HepG2 (cell line): ENCODE results near the gene AP4M1. TPM values are rescaled to one million over a fixed set of nuclear protein-coding genes. Genes with fewer than 3 reads are reported as not detected.
A peak's percentile ranks its signal among the peaks of the same experiment; 100 is the strongest.

ENCODE experiments used
- ASH2L ChIP-seq: fragments of 300-600, 200-600 bp; sonication (generic); IDR thresholded peaks from 2 replicates; pipeline ENCODE4 v1.7.0; 2017; ENCODE audit warnings: low read depth, mild to moderate bottlenecking, moderate library complexity, mixed read lengths, low read length; ENCODE audit not compliant: insufficient read length
- ATF7-NPFF ChIP-seq: sonication (generic); formaldehyde crosslinking; IDR thresholded peaks from 2 replicates; pipeline ENCODE4 v1.8.1; 2023; ENCODE audit warnings: mild to moderate bottlenecking, low read depth, missing genetic modification reagents, moderate library complexity
- CCDC6 ChIP-seq: sonication (generic); formaldehyde crosslinking; IDR thresholded peaks from 2 replicates; pipeline ENCODE4 v1.8.1; 2022; ENCODE audit warnings: mild to moderate bottlenecking, missing genetic modification reagents, moderate library complexity
- DMTF1 ChIP-seq: sonication (generic); formaldehyde crosslinking; IDR thresholded peaks from 2 replicates; pipeline ENCODE4 v1.4.0; 2020; ENCODE audit warnings: mild to moderate bottlenecking, missing genetic modification reagents
- HIC2 ChIP-seq: sonication (generic); formaldehyde crosslinking; IDR thresholded peaks from 2 replicates; pipeline ENCODE4 v1.9.0; 2022; ENCODE audit warnings: low read depth, missing genetic modification reagents
- KDM5A ChIP-seq: fragments of 200-600 bp; sonication (generic); IDR thresholded peaks from 2 replicates; pipeline ENCODE4 v1.7.0; 2018; ENCODE audit warnings: antibody characterized with exemption, mild to moderate bottlenecking, low read length, borderline replicate concordance
- ONECUT2 ChIP-seq: sonication (generic); formaldehyde crosslinking; IDR thresholded peaks from 2 replicates; pipeline ENCODE4 v1.4.0; 2020; ENCODE audit warnings: missing genetic modification reagents
- TFE3 ChIP-seq: IDR thresholded peaks from 2 replicates; pipeline ENCODE4 v1.6.1; 2016
- ZBTB21 ChIP-seq: sonication (generic); formaldehyde crosslinking; IDR thresholded peaks from 2 replicates; pipeline ENCODE4 v1.4.0; 2020; ENCODE audit warnings: missing genetic modification reagents
- ZBTB42 ChIP-seq: sonication (generic); formaldehyde crosslinking; IDR thresholded peaks from 2 replicates; pipeline ENCODE4 v1.5.0; 2020; ENCODE audit warnings: mild to moderate bottlenecking, missing genetic modification reagents
- ZNF256 ChIP-seq: sonication (generic); formaldehyde crosslinking; conservative IDR thresholded peaks from 2 replicates; pipeline ENCODE4 v1.4.0; 2020; ENCODE audit warnings: missing genetic modification reagents
- ZNF34 ChIP-seq: sonication (generic); formaldehyde crosslinking; IDR thresholded peaks from 2 replicates; pipeline ENCODE4 v1.4.0; 2020; ENCODE audit warnings: mild to moderate bottlenecking, missing genetic modification reagents, borderline replicate concordance
- ZNF615 ChIP-seq: sonication (generic); formaldehyde crosslinking; IDR thresholded peaks from 2 replicates; pipeline ENCODE4 v1.5.0; 2020; ENCODE audit warnings: mild to moderate bottlenecking, missing genetic modification reagents, borderline replicate concordance
- ZNF784 ChIP-seq: sonication (generic); formaldehyde crosslinking; IDR thresholded peaks from 2 replicates; pipeline ENCODE4 v1.5.1; 2020; ENCODE audit warnings: missing genetic modification reagents, mild to moderate bottlenecking, borderline replicate concordance
- ZNF841 ChIP-seq: sonication (generic); formaldehyde crosslinking; IDR thresholded peaks from 2 replicates; pipeline ENCODE4 v1.8.1; 2023; ENCODE audit warnings: missing genetic modification reagents, borderline replicate concordance
- polyA plus RNA-seq, 8 experiments: library from polyadenylated mRNA; depleted of rRNA in 3 of 8; stranded (reverse) in 7 of 8; unstranded in 1 of 8; fragments of >200 nt; fragmentation: Illumina TruSeq in 4 of 8; extraction: Trizol in 4 of 8; gene quantifications; 2 replicates each; pipeline versions ENCODE4 v1.2.1 to v1.2.3, GENCODE V29; 2011 to 2016; ENCODE audit warnings: low read depth in 4 of 8, missing spikeins in 1 of 8, mixed read lengths in 1 of 8; ENCODE audit not compliant: insufficient read depth in 1 of 8
- total RNA-seq, 5 experiments: library from RNA; depleted of rRNA; stranded (reverse); fragments of >200 nt; fragmentation: Illumina TruSeq; extraction: Trizol; gene quantifications; 2 replicates each; pipeline ENCODE4 v1.2.3, GENCODE V29; 2016; ENCODE audit warnings: low read depth in 1 of 5
- TF ChIP-seq, protein P1 (sequence below): sonication (generic); formaldehyde crosslinking; IDR thresholded peaks from 2 replicates; pipeline ENCODE4 v1.5.0; 2020; ENCODE audit warnings: missing genetic modification reagents, mild to moderate bottlenecking, borderline replicate concordance
- TF ChIP-seq, protein P2 (sequence below): sonication (generic); formaldehyde crosslinking; conservative IDR thresholded peaks from 2 replicates; pipeline ENCODE4 v1.8.0; 2022; ENCODE audit warnings: low read depth, missing genetic modification reagents

AP4M1 gene
- total and polyA plus RNA-seq, 2 of the 13 experiments (the other 11 are each of a cell fraction or from before 2014, with no cell fraction given) = 6.3 to 9.7 TPM

DNA sequence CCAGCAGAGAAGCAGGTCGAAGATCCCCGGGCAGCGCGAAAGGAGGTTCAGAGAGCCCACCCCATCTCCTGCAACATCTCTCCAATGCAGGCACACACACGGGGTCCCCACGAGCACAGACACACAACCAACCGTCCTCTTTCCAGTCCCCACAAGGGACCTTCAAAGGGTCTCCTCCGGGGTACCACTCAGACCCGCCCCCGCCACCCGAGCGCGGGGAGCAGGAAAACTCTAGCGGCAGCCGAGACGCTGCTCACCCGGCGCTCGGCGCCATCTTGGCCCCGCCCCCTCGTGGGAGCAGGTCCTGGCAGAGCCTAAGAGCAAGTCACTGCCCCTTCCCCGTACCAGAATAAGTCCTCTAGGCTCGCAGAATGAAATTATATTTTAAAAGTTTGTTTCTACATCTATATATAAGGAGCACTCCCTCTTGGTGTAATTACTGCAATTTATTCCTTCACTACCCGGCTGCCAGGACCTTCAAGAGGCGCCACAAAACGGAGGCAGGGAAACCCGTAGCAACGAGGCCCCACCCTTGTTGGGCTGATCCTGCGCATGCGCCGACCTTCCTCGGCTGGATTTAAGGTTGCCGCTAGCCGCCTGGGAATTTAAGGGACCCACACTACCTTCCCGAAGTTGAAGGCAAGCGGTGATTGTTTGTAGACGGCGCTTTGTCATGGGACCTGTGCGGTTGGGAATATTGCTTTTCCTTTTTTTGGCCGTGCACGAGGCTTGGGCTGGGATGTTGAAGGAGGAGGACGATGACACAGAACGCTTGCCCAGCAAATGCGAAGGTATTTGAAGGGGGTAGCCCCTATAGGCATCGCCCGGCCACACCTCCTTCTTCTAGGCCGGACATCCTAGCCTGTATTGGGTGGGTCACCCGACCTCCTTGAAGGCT, 17.9 kb downstream of the AP4M1 start, which contains the start of the genes CNPY4 and TAF6 (continued):
- no peak for TF ChIP-seq ATF7-NPFF (CRISPR knock-in tag)
- no peak for TF ChIP-seq ZNF841 (CRISPR knock-in tag)
- TF ChIP-seq DMTF1 (CRISPR knock-in tag) = no peak
- TF ChIP-seq ZNF784 (CRISPR knock-in tag) = 0 out of 2 replicates have a peak, but pooled peaks have one; percentile 56
- peak; percentile 87 for TF ChIP-seq KDM5A
- peak; percentile 87 for TF ChIP-seq ZNF256 (CRISPR knock-in tag)
- TF ChIP-seq TFE3 (CRISPR knock-in tag) = peak; percentile 23; the same call in 1 of the 2 replicates
- TF ChIP-seq, protein P1, sequence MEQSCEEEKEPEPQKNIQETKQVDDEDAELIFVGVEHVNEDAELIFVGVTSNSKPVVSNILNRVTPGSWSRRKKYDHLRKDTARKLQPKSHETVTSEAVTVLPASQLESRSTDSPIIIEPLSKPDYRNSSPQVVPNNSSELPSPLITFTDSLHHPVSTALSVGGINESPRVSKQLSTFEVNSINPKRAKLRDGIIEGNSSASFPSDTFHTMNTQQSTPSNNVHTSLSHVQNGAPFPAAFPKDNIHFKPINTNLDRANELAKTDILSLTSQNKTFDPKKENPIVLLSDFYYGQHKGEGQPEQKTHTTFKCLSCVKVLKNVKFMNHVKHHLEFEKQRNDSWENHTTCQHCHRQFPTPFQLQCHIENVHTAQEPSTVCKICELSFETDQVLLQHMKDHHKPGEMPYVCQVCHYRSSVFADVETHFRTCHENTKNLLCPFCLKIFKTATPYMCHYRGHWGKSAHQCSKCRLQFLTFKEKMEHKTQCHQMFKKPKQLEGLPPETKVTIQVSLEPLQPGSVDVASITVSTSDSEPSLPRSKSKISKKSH (CRISPR knock-in tag) = no peak
- TF ChIP-seq ZNF615 (CRISPR knock-in tag) = no peak
- TF ChIP-seq, protein P2, sequence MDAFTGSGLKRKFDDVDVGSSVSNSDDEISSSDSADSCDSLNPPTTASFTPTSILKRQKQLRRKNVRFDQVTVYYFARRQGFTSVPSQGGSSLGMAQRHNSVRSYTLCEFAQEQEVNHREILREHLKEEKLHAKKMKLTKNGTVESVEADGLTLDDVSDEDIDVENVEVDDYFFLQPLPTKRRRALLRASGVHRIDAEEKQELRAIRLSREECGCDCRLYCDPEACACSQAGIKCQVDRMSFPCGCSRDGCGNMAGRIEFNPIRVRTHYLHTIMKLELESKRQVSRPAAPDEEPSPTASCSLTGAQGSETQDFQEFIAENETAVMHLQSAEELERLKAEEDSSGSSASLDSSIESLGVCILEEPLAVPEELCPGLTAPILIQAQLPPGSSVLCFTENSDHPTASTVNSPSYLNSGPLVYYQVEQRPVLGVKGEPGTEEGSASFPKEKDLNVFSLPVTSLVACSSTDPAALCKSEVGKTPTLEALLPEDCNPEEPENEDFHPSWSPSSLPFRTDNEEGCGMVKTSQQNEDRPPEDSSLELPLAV (CRISPR knock-in tag) = no peak
- no peak for TF ChIP-seq ZNF34 (CRISPR knock-in tag)
- TF ChIP-seq ZBTB21 (CRISPR knock-in tag) = 0 out of 2 replicates have a peak, but pooled peaks have one; percentile 29
- no peak for TF ChIP-seq ZBTB42
- TF ChIP-seq ASH2L = peak; percentile 84
- no peak for TF ChIP-seq HIC2 (CRISPR knock-in tag)
- peak; percentile 49; the same call in 1 of the 2 replicates for TF ChIP-seq ONECUT2
- TF ChIP-seq CCDC6 (CRISPR knock-in tag) = 0 out of 2 replicates have a peak, but pooled peaks have one; percentile 61
